Measurements from ENCODE around the gene PIERCE2. TPM values are rescaled to one million over a fixed set of nuclear protein-coding genes. Genes with fewer than 3 reads are reported as not detected.

The PIERCE2 gene
- total and polyA plus RNA-seq, 2 experiments from 2014 or later, result 2.6 to 3.8 TPM

- TF ChIP-seq REST (IDR thresholded peaks at IDR 0.05; ENCODE audit: unreplicated experiment), result no peak
Measured at GRCh38 chr15:55372701-55373440, 35.4 kb upstream of the PIERCE2 start (continued).

GRCh38 chr15:55379095-55379494 is 29.2 kb upstream of the PIERCE2 start:
- no peak for ATAC-seq
- H3K36me3 Mint-ChIP-seq (ENCODE audit: low read depth), result peaks cover 4% of the 10 kb centered on the region; the same call in 1 of the 3 replicates
- H3K36me3 ChIP-seq (ENCODE audit: insufficient read depth), result no peaks in the 10 kb centered on the region

More at GRCh38 chr15:55379095-55379494, 29.2 kb upstream of the PIERCE2 start:
- Histone ChIP-seq H3F3A (replicated peaks; ENCODE audit: low read depth) (no peaks in the 10 kb centered on the region), H2AFZ (no peak overlapping the region), H3K4me2 (no peak overlapping the region), H3K4me3 (no peak overlapping the region), H3K4me1 (ENCODE audit: insufficient read depth) (no peaks in the 10 kb centered on the region), H3K79me2 (replicated peaks; ENCODE audit: insufficient read depth) (no peaks in the 10 kb centered on the region), H3K9me2 (ENCODE audit: insufficient read depth) (0 out of 2 replicates have a peak, but pooled peaks cover 2% of the 10 kb centered on the region), H4K20me1 (replicated peaks; ENCODE audit: insufficient read depth) (no peaks in the 10 kb centered on the region; the same call in 1 of the 2 replicates), H3K27me3 (ENCODE audit: insufficient read depth) (no peaks in the 10 kb centered on the region), H3K27ac (ENCODE audit: low read depth) (no peak overlapping the region)
- DNase-seq (ENCODE audit: low spot score), result no peak
- no peak overlapping the region for H3K4me3 Mint-ChIP-seq
- H3K9me3 Mint-ChIP-seq, result no peaks in the 10 kb centered on the region
- no peaks in the 10 kb centered on the region for H3K27me3 Mint-ChIP-seq (ENCODE audit: insufficient read depth, low read depth, poor library complexity)
- no peak overlapping the region for H3K27ac Mint-ChIP-seq
- TF ChIP-seq CTCF (conservative IDR thresholded peaks at IDR 0.05; ENCODE audit: low read depth in 2 of 2) (no peak), EZH2 (IDR thresholded peaks at IDR 0.05; ENCODE audit: low read depth, unreplicated experiment) (no peak), ZNF114 (CRISPR knock-in tag; IDR thresholded peaks at IDR 0.05) (no peak), REST (IDR thresholded peaks at IDR 0.05; ENCODE audit: unreplicated experiment) (no peak)
- 0 out of 3 replicates have a peak, but pooled peaks cover 2% of the 10 kb centered on the region for H3K4me1 Mint-ChIP-seq
